ENCODE data around the gene FCER2. TPM values are rescaled to one million over a fixed set of nuclear protein-coding genes. Genes with fewer than 3 reads are reported as not detected.

Gene FCER2
- total RNA-seq, 1 experiment from 2014 or later = 0.48 TPM

DNA sequence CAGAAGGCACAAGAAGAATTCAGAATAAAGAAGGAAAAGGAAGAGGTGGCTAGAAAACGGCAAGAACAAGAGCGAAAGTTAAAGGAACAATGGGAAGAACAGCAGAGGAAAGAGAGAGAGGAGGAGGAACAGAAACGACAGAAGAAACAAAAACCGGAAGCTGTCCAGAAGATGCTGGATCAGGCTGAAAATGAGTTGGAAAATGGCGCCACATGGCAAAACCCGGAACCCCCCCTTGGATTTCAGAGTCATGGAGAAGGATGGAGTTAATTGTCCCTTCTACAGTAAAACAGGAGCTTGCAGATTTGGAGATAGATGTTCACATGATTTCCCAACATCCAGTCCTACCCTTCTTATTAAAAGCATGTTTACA lies 38.7 kb upstream of the FCER2 start (continued):
- TF ChIP-seq, protein P1, sequence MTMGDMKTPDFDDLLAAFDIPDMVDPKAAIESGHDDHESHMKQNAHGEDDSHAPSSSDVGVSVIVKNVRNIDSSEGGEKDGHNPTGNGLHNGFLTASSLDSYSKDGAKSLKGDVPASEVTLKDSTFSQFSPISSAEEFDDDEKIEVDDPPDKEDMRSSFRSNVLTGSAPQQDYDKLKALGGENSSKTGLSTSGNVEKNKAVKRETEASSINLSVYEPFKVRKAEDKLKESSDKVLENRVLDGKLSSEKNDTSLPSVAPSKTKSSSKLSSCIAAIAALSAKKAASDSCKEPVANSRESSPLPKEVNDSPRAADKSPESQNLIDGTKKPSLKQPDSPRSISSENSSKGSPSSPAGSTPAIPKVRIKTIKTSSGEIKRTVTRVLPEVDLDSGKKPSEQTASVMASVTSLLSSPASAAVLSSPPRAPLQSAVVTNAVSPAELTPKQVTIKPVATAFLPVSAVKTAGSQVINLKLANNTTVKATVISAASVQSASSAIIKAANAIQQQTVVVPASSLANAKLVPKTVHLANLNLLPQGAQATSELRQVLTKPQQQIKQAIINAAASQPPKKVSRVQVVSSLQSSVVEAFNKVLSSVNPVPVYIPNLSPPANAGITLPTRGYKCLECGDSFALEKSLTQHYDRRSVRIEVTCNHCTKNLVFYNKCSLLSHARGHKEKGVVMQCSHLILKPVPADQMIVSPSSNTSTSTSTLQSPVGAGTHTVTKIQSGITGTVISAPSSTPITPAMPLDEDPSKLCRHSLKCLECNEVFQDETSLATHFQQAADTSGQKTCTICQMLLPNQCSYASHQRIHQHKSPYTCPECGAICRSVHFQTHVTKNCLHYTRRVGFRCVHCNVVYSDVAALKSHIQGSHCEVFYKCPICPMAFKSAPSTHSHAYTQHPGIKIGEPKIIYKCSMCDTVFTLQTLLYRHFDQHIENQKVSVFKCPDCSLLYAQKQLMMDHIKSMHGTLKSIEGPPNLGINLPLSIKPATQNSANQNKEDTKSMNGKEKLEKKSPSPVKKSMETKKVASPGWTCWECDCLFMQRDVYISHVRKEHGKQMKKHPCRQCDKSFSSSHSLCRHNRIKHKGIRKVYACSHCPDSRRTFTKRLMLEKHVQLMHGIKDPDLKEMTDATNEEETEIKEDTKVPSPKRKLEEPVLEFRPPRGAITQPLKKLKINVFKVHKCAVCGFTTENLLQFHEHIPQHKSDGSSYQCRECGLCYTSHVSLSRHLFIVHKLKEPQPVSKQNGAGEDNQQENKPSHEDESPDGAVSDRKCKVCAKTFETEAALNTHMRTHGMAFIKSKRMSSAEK (CRISPR knock-in tag; IDR thresholded peaks at IDR 0.05; ENCODE audit: borderline replicate concordance) = no peak
- TF ChIP-seq, protein P2, sequence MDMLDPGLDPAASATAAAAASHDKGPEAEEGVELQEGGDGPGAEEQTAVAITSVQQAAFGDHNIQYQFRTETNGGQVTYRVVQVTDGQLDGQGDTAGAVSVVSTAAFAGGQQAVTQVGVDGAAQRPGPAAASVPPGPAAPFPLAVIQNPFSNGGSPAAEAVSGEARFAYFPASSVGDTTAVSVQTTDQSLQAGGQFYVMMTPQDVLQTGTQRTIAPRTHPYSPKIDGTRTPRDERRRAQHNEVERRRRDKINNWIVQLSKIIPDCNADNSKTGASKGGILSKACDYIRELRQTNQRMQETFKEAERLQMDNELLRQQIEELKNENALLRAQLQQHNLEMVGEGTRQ (CRISPR knock-in tag; IDR thresholded peaks at IDR 0.05) = no peak

DNA sequence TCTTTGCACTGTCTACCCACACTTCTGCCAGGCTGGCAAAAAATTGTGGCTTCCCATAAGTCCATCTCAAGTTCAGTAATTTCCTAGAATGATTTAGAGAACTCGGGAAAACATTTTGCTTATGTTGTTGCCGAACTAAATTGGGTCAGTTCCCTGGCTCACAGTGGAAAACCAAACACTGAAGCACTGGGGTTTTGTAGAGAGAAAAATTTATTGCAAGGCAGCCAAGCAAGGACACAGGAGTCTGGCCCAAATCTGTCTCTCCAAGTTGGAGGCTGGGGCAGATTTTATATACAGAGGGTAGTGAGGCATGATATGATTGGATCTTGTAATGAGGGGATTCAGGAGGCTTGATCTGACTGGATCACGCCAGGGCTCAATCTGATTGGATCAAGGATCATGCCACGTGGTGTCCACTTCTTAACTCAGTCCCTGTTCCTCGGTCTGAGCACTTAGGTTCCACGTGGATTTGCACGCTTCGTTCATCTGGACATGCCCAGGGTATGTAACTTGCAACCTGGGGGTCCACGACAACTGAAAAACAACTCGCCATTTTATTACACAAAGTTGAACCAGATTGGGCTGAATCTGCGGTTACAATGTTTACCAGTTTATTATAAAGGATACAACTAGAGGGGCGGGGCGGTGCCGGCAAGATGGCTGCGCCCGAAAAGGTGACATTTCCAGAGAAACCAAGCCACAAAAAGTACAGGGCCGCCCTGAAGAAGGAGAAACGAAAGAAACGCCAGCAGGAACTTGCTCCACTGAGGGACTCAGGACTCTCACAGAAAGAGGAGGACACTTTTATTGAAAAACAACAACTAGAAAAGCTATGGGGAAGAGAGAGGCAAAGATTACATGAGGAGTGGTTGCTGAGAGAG lies 38.1 kb upstream of the FCER2 start:
- Mint-ChIP-seq H3K27me3 (ENCODE audit: low read depth) (peaks cover 38% of the 10 kb centered on the region), H3K4me1 (no peaks in the 10 kb centered on the region), H3K36me3 (no peaks in the 10 kb centered on the region), H3K27ac (no peak overlapping the region), H3K9me3 (no peaks in the 10 kb centered on the region), H3K4me3 (no peak overlapping the region)
- ChIA-PET CTCF (interaction anchor here (1.0 to 1.6 kb wide), 3 partner anchors 9 to 172 kb away, joined by 3 to 9 read pairs (median 5); partner anchors contain the start of gene TRAPPC5), POLR2A (no interaction called here)
- DNase-seq (ENCODE audit: low spot score) (no peak), ATAC-seq (no peak)
- TF ChIP-seq EMX1 (CRISPR knock-in tag; IDR thresholded peaks at IDR 0.05) (no peak), ZNF138 (CRISPR knock-in tag; conservative IDR thresholded peaks at IDR 0.05) (no peak), SP1 (CRISPR knock-in tag; conservative IDR thresholded peaks at IDR 0.05) (no peak), CREB1 (CRISPR knock-in tag; IDR thresholded peaks at IDR 0.05) (no peak), NFE2L1 (CRISPR knock-in tag; IDR thresholded peaks at IDR 0.05) (no peak), NFYB (CRISPR knock-in tag; conservative IDR thresholded peaks at IDR 0.05; ENCODE audit: low read depth) (no peak), CTCF (IDR thresholded peaks at IDR 0.05) (no peak), TP53 (CRISPR knock-in tag; IDR thresholded peaks at IDR 0.05) (no peak), FOXP1 (CRISPR knock-in tag; IDR thresholded peaks at IDR 0.05; ENCODE audit: borderline replicate concordance) (no peak), MAX (CRISPR knock-in tag; IDR thresholded peaks at IDR 0.05) (no peak), GTF2I (CRISPR knock-in tag; conservative IDR thresholded peaks at IDR 0.05) (no peak), MLX (CRISPR knock-in tag; IDR thresholded peaks at IDR 0.05) (no peak), ERG (CRISPR knock-in tag; IDR thresholded peaks at IDR 0.05) (no peak)
- TF ChIP-seq, protein P3, sequence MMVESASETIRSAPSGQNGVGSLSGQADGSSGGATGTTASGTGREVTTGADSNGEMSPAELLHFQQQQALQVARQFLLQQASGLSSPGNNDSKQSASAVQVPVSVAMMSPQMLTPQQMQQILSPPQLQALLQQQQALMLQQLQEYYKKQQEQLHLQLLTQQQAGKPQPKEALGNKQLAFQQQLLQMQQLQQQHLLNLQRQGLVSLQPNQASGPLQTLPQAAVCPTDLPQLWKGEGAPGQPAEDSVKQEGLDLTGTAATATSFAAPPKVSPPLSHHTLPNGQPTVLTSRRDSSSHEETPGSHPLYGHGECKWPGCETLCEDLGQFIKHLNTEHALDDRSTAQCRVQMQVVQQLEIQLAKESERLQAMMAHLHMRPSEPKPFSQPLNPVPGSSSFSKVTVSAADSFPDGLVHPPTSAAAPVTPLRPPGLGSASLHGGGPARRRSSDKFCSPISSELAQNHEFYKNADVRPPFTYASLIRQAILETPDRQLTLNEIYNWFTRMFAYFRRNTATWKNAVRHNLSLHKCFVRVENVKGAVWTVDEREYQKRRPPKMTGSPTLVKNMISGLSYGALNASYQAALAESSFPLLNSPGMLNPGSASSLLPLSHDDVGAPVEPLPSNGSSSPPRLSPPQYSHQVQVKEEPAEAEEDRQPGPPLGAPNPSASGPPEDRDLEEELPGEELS (CRISPR knock-in tag; IDR thresholded peaks at IDR 0.05) = no peak
- TF ChIP-seq, protein P4, sequence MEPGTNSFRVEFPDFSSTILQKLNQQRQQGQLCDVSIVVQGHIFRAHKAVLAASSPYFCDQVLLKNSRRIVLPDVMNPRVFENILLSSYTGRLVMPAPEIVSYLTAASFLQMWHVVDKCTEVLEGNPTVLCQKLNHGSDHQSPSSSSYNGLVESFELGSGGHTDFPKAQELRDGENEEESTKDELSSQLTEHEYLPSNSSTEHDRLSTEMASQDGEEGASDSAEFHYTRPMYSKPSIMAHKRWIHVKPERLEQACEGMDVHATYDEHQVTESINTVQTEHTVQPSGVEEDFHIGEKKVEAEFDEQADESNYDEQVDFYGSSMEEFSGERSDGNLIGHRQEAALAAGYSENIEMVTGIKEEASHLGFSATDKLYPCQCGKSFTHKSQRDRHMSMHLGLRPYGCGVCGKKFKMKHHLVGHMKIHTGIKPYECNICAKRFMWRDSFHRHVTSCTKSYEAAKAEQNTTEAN (CRISPR knock-in tag; IDR thresholded peaks at IDR 0.05) = no peak
- TF ChIP-seq, protein P5, sequence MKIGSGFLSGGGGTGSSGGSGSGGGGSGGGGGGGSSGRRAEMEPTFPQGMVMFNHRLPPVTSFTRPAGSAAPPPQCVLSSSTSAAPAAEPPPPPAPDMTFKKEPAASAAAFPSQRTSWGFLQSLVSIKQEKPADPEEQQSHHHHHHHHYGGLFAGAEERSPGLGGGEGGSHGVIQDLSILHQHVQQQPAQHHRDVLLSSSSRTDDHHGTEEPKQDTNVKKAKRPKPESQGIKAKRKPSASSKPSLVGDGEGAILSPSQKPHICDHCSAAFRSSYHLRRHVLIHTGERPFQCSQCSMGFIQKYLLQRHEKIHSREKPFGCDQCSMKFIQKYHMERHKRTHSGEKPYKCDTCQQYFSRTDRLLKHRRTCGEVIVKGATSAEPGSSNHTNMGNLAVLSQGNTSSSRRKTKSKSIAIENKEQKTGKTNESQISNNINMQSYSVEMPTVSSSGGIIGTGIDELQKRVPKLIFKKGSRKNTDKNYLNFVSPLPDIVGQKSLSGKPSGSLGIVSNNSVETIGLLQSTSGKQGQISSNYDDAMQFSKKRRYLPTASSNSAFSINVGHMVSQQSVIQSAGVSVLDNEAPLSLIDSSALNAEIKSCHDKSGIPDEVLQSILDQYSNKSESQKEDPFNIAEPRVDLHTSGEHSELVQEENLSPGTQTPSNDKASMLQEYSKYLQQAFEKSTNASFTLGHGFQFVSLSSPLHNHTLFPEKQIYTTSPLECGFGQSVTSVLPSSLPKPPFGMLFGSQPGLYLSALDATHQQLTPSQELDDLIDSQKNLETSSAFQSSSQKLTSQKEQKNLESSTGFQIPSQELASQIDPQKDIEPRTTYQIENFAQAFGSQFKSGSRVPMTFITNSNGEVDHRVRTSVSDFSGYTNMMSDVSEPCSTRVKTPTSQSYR (CRISPR knock-in tag; IDR thresholded peaks at IDR 0.05) = no peak
- TF ChIP-seq, protein P6, sequence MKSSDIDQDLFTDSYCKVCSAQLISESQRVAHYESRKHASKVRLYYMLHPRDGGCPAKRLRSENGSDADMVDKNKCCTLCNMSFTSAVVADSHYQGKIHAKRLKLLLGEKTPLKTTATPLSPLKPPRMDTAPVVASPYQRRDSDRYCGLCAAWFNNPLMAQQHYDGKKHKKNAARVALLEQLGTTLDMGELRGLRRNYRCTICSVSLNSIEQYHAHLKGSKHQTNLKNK (CRISPR knock-in tag; IDR thresholded peaks at IDR 0.05) = no peak

Measured in WTC11 (cell line).